ENCODE data around the gene ZNF692.

The ZNF692 gene

GRCh38 chr1:248823517-248824001, 35.3 kb downstream of the ZNF692 start:
- DNase-seq, result no peak

GRCh38 chr1:248822148-248823032, 36.5 kb downstream of the ZNF692 start:
- DNase-seq, result no peak

GRCh38 chr1:248821641-248822040, 37.2 kb downstream of the ZNF692 start:
- no peak for DNase-seq

GRCh38 chr1:248821101-248821500, 37.8 kb downstream of the ZNF692 start:
- no peak for DNase-seq

- DNase-seq, result no peak
Observed at GRCh38 chr1:248820041-248820585, 38.8 kb downstream of the ZNF692 start.

GRCh38 chr1:248818505-248819374, 40.1 kb downstream of the ZNF692 start:
- DNase-seq, result no peak

- DNase-seq, result no peak
Observed at GRCh38 chr1:248817065-248817464, 41.8 kb downstream of the ZNF692 start.

- no peak for DNase-seq
Observed at GRCh38 chr1:248816042-248816851, 42.6 kb downstream of the ZNF692 start.

GRCh38 chr1:248815407-248816034, 43.4 kb downstream of the ZNF692 start:
- no peak for DNase-seq

- DNase-seq, result no peak
Observed at GRCh38 chr1:248814351-248814750, 44.5 kb downstream of the ZNF692 start.

- DNase-seq, result no peak
Observed at GRCh38 chr1:248813546-248813945, 45.3 kb downstream of the ZNF692 start.

- DNase-seq, result no peak
Observed at GRCh38 chr1:248812736-248813425, 46.0 kb downstream of the ZNF692 start.

- no peak for DNase-seq
Observed at GRCh38 chr1:248811514-248812490, 47.1 kb downstream of the ZNF692 start.

GRCh38 chr1:248810727-248811513, 48.0 kb downstream of the ZNF692 start:
- DNase-seq, result no peak

- no peak for DNase-seq
Observed at GRCh38 chr1:248810000-248810726, 48.7 kb downstream of the ZNF692 start.

- DNase-seq, result no peak
Observed at GRCh38 chr1:248808876-248809275, 50.0 kb downstream of the ZNF692 start.

- no peak for DNase-seq
Observed at GRCh38 chr1:248807067-248807737, 51.7 kb downstream of the ZNF692 start.

- no peak for DNase-seq
Observed at GRCh38 chr1:248805876-248806275, 53.0 kb downstream of the ZNF692 start.
